ENCODE data around the gene RABEP1. TPM values are rescaled to one million over a fixed set of nuclear protein-coding genes. Genes with fewer than 3 reads are reported as not detected.

RABEP1 gene
- total RNA-seq, 1 donor from 2014 or later: 45.8 TPM

DNA sequence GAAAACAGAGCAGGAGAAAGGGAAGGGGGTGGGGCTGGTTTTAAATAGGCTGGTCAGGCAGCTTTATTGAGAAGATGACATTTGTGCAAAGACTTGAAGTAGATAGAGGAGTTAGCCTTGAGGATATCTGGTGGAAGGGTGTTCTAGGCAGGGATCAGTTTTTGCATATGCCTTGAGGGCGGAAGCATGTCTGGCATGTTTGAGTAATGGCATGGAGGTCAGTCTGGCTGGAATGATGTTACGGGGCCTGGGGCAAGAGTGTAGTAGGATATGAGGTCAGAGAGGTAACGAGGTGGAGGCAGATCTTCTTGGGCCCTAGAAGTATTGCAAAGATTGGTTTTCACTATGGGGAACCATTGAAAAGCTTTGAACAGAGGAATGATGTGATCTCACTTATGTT is 4.8 kb downstream of the RABEP1 start:
- DNase-seq (ENCODE audit: low spot score): no peak
- Mint-ChIP-seq H3K9me3 (no peaks in the 10 kb centered on the region), H3K4me3 (ENCODE audit: low read depth) (no peak overlapping the region), H3K27me3 (ENCODE audit: low read depth) (no peaks in the 10 kb centered on the region), H3K27ac (no peak overlapping the region), H3K4me1 (ENCODE audit: low read depth) (peaks cover 29% of the 10 kb centered on the region), H3K36me3 (ENCODE audit: low read depth) (peaks cover 29% of the 10 kb centered on the region)
- intact Hi-C loops (cut with micrococcal nuclease): loop anchor here (10.0 kb wide), 1 partner anchor 128 kb away; the partner anchor contains the start of gene NUP88

DNA sequence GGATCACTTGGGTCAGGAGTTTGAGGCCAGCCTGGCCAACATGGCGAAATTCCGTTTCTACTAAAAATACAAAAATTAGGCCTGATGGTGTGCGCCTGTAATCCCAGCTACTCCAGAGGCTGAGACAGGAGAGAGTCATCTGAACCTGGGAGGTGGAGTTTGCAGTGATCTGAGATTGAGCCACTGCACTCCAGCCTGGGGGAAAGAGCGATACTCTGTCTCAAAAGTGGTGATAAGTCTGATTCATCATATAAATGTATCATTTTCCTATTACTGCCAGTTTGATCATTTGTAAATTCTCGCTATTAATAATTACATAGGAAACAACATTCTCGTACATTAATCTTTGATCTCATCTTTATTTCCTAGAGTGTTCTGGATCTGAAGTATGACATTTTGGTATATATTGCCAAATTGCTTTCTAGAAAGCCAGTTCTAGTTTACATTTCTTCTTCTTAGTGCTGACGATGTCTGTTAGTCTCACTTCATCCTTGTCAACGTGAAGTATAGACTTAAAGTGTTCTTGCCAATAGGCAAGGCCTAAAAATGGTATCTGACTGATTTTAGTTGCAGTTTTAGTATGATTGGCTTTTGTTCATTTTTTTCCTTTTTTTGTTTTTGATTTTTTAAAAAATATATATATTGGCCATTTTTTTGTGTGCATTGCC is 9.7 kb downstream of the RABEP1 start:
- intact Hi-C loops (cut with micrococcal nuclease): no loop called here
- peaks cover 15% of the 10 kb centered on the region for H3K36me3 Mint-ChIP-seq (ENCODE audit: low read depth)
- no peaks in the 10 kb centered on the region for H3K9me3 Mint-ChIP-seq
- DNase-seq (ENCODE audit: low spot score): no peak
- H3K27ac Mint-ChIP-seq: no peak overlapping the region
- no peak overlapping the region for H3K4me3 Mint-ChIP-seq (ENCODE audit: low read depth)
- peaks cover 14% of the 10 kb centered on the region for H3K4me1 Mint-ChIP-seq (ENCODE audit: low read depth)
- no peaks in the 10 kb centered on the region for H3K27me3 Mint-ChIP-seq (ENCODE audit: low read depth)

DNA sequence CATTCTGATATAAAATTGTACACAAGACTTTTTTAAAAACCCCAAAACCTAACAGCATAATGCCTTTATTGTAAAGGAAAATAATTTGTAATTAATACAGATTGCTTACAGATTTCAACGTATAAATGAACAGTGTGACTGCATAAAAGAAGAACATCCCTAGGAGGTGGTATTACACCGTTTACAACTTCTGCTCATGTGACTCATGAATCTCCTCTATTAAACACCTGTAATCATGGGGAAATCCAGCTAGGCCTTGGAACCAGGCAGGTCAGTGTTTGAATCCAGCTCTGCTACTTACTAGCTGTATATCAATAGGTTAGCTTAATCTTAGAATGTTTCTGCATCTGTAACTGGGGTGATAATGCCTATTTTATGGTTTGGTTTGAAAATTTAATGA is 15.2 kb downstream of the RABEP1 start:
- no peak for DNase-seq (ENCODE audit: low spot score)
- intact Hi-C loops (cut with micrococcal nuclease): no loop called here
- no peak overlapping the region for H3K27ac Mint-ChIP-seq
- H3K4me1 Mint-ChIP-seq (ENCODE audit: low read depth): peaks cover 8% of the 10 kb centered on the region
- H3K9me3 Mint-ChIP-seq: no peaks in the 10 kb centered on the region
- H3K36me3 Mint-ChIP-seq (ENCODE audit: low read depth): peaks cover 14% of the 10 kb centered on the region
- no peaks in the 10 kb centered on the region for H3K27me3 Mint-ChIP-seq (ENCODE audit: low read depth)
- no peak overlapping the region for H3K4me3 Mint-ChIP-seq (ENCODE audit: low read depth)

DNA sequence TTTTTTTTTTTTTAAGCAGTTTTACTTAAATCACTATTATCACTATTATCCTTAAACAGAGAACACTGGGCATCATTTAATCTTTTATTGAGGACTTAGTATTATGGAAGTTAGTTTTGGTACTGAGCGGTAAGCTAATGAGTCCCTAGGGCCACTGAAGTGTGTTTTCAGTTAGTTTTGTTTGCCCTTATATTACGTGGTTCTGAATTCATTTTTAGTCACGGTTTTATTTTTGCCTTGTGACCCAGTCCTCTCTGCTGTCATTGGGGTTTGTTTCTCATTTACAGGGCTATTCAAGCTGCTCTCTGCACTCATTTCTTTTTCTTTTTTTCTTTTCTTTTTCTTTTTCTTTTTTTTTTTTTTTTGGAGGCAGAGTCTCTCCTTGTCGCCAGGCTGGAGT is 17.3 kb downstream of the RABEP1 start:
- peaks cover 14% of the 10 kb centered on the region for H3K36me3 Mint-ChIP-seq (ENCODE audit: low read depth)
- no peaks in the 10 kb centered on the region for H3K27me3 Mint-ChIP-seq (ENCODE audit: low read depth)
- H3K4me3 Mint-ChIP-seq (ENCODE audit: low read depth): no peak overlapping the region
- intact Hi-C loops (cut with micrococcal nuclease): no loop called here
- no peak for DNase-seq (ENCODE audit: low spot score)
- no peak overlapping the region for H3K27ac Mint-ChIP-seq
- H3K9me3 Mint-ChIP-seq: no peaks in the 10 kb centered on the region
- H3K4me1 Mint-ChIP-seq (ENCODE audit: low read depth): peaks cover 8% of the 10 kb centered on the region

GRCh38 chr17:5304636-5305035 is 22.6 kb downstream of the RABEP1 start:
- H3K9me3 Mint-ChIP-seq: no peaks in the 10 kb centered on the region
- peaks cover 20% of the 10 kb centered on the region for H3K36me3 Mint-ChIP-seq (ENCODE audit: low read depth)
- intact Hi-C loops (cut with micrococcal nuclease): no loop called here
- no peak overlapping the region for H3K27ac Mint-ChIP-seq
- DNase-seq (ENCODE audit: low spot score): no peak
- H3K27me3 Mint-ChIP-seq (ENCODE audit: low read depth): no peaks in the 10 kb centered on the region
- H3K4me3 Mint-ChIP-seq (ENCODE audit: low read depth): no peak overlapping the region
- H3K4me1 Mint-ChIP-seq (ENCODE audit: low read depth): peaks cover 12% of the 10 kb centered on the region

DNA sequence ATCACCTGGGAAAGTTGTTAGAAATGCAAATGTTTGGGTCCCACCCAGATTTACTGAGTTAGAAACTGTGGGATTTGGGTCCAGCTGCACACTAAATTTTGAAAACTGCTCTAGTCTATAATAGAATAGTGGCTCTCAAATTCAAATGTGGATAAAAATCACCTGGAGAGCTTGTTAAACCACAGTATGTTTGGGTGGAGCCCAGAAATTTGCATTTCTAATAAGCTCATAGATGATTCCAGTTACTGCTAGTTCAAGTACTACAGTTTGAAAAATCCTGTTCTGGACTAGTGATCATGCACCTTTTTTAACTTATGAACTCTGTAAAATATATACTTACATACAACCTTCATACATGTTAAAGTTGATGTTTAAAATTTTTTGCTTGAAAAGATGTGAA is 27.8 kb downstream of the RABEP1 start:
- intact Hi-C loops (cut with micrococcal nuclease): no loop called here
- no peak for DNase-seq (ENCODE audit: low spot score)
- H3K27me3 Mint-ChIP-seq (ENCODE audit: low read depth): no peaks in the 10 kb centered on the region
- peaks cover 15% of the 10 kb centered on the region for H3K4me1 Mint-ChIP-seq (ENCODE audit: low read depth)
- H3K36me3 Mint-ChIP-seq (ENCODE audit: low read depth): peaks cover 46% of the 10 kb centered on the region
- H3K4me3 Mint-ChIP-seq (ENCODE audit: low read depth): no peak overlapping the region
- H3K27ac Mint-ChIP-seq: no peak overlapping the region
- no peaks in the 10 kb centered on the region for H3K9me3 Mint-ChIP-seq

- Mint-ChIP-seq H3K9me3 (peaks cover 9% of the 10 kb centered on the region), H3K36me3 (ENCODE audit: low read depth) (peaks cover 15% of the 10 kb centered on the region), H3K27me3 (ENCODE audit: low read depth) (no peaks in the 10 kb centered on the region), H3K4me1 (ENCODE audit: low read depth) (peaks cover 17% of the 10 kb centered on the region), H3K27ac (no peak overlapping the region), H3K4me3 (ENCODE audit: low read depth) (no peak overlapping the region)
- intact Hi-C loops (cut with micrococcal nuclease): no loop called here
- no peak for DNase-seq (ENCODE audit: low spot score)
Measured at GRCh38 chr17:5325851-5326250, 43.8 kb downstream of the RABEP1 start.

- peaks cover 19% of the 10 kb centered on the region for H3K4me1 Mint-ChIP-seq (ENCODE audit: low read depth)
- intact Hi-C loops (cut with micrococcal nuclease): no loop called here
- H3K36me3 Mint-ChIP-seq (ENCODE audit: low read depth): peaks cover 21% of the 10 kb centered on the region
- DNase-seq (ENCODE audit: low spot score): no peak
- no peaks in the 10 kb centered on the region for H3K9me3 Mint-ChIP-seq
- no peak overlapping the region for H3K4me3 Mint-ChIP-seq (ENCODE audit: low read depth)
- no peaks in the 10 kb centered on the region for H3K27me3 Mint-ChIP-seq (ENCODE audit: low read depth)
- peak overlapping the region; percentile 33 for H3K27ac Mint-ChIP-seq
Measured at GRCh38 chr17:5329784-5330557, 47.9 kb downstream of the RABEP1 start.

DNA sequence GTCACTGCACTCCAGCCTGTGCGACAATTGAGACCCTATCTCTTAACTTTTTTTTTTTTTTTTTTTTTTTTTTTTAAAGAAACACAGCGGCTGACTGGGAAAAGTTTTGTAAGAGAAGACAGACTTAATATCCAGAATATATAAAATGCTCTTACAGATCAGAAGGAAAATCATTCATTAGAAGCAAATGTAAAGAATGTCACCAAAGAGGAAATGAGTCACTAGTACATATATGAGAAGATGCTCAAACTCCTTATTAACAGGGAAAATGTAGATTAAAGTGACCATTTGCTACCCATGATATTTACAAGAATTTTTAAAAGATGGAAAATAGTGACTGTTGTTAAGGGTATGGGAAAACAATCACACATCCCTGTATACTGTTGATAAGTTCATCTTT is 48.9 kb downstream of the RABEP1 start:
- intact Hi-C loops (cut with micrococcal nuclease): no loop called here
- Mint-ChIP-seq H3K4me3 (ENCODE audit: low read depth) (no peak overlapping the region), H3K9me3 (no peaks in the 10 kb centered on the region), H3K4me1 (ENCODE audit: low read depth) (peaks cover 21% of the 10 kb centered on the region), H3K36me3 (ENCODE audit: low read depth) (peaks cover 30% of the 10 kb centered on the region), H3K27ac (no peak overlapping the region), H3K27me3 (ENCODE audit: low read depth) (no peaks in the 10 kb centered on the region)
- no peak for DNase-seq (ENCODE audit: low spot score)

GRCh38 chr17:5331506-5331905 is 49.4 kb downstream of the RABEP1 start:
- H3K36me3 Mint-ChIP-seq (ENCODE audit: low read depth): peaks cover 30% of the 10 kb centered on the region
- intact Hi-C loops (cut with micrococcal nuclease): no loop called here
- H3K27me3 Mint-ChIP-seq (ENCODE audit: low read depth): no peaks in the 10 kb centered on the region
- H3K4me3 Mint-ChIP-seq (ENCODE audit: low read depth): no peak overlapping the region
- no peak for DNase-seq (ENCODE audit: low spot score)
- peaks cover 21% of the 10 kb centered on the region for H3K4me1 Mint-ChIP-seq (ENCODE audit: low read depth)
- H3K27ac Mint-ChIP-seq: no peak overlapping the region
- H3K9me3 Mint-ChIP-seq: no peaks in the 10 kb centered on the region

DNA sequence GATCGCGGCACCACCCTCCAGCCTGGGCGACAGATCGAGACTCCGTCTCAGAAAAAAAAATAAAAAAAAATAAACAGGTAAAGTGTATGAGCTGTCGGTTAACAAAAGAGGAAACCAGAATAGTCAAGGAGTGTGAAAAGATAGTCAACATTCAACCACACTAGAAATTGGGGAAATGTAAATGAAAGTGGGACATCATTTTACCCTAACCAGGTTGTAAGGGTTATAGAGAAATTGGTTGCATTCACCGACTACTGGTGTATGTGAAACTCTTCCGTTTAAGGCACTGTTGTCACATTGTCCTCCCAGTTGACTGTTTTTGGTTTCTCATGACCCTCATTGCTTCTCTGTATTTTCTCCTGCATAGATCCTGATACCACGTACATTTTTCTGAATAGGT is 62.8 kb downstream of the RABEP1 start:
- H3K9me3 Mint-ChIP-seq: no peaks in the 10 kb centered on the region
- DNase-seq (ENCODE audit: low spot score): no peak
- H3K4me1 Mint-ChIP-seq (ENCODE audit: low read depth): no peaks in the 10 kb centered on the region
- no peak overlapping the region for H3K27ac Mint-ChIP-seq
- H3K27me3 Mint-ChIP-seq (ENCODE audit: low read depth): no peaks in the 10 kb centered on the region
- intact Hi-C loops (cut with micrococcal nuclease): no loop called here
- H3K4me3 Mint-ChIP-seq (ENCODE audit: low read depth): no peak overlapping the region
- peaks cover 27% of the 10 kb centered on the region for H3K36me3 Mint-ChIP-seq (ENCODE audit: low read depth)

DNA sequence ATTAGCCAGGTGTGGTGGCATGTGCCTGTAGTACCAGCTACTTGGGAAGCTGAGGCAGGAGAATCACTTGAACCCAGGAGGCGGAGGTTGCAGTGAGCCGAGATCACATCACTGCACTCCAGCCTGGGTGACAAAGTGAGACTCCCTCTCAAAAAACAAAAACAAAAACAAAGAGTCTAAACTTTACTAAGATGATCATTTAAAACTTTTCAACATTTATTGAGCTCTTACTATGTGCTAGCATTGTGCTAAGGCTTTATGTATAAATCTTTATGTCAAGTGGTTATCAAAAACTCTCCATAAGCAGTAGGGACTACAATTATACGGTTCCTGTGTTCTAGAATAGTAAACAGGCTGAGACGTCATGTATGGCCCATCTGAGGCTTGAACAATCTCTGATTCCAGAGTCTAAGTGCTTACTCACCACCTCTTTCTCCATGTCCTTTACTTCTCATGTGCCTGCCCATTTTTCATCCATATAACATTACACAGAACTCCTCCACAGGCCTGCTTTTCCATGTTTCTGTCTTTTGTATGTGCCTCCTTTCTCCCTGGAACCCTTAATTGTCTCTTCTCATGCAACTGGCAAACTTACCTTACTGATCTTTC is 70.7 kb downstream of the RABEP1 start:
- intact Hi-C loops (cut with micrococcal nuclease): no loop called here
- no peaks in the 10 kb centered on the region for H3K9me3 Mint-ChIP-seq
- DNase-seq (ENCODE audit: low spot score): no peak
- H3K36me3 Mint-ChIP-seq (ENCODE audit: low read depth): peaks cover 58% of the 10 kb centered on the region
- H3K4me1 Mint-ChIP-seq (ENCODE audit: low read depth): no peaks in the 10 kb centered on the region
- no peak overlapping the region for H3K4me3 Mint-ChIP-seq (ENCODE audit: low read depth)
- no peaks in the 10 kb centered on the region for H3K27me3 Mint-ChIP-seq (ENCODE audit: low read depth)
- H3K27ac Mint-ChIP-seq: no peak overlapping the region

GRCh38 chr17:5354310-5354709 is 72.2 kb downstream of the RABEP1 start:
- no peak for DNase-seq (ENCODE audit: low spot score)
- Mint-ChIP-seq H3K9me3 (no peaks in the 10 kb centered on the region), H3K27me3 (ENCODE audit: low read depth) (no peaks in the 10 kb centered on the region), H3K36me3 (ENCODE audit: low read depth) (peaks cover 50% of the 10 kb centered on the region), H3K4me3 (ENCODE audit: low read depth) (no peak overlapping the region), H3K27ac (no peak overlapping the region), H3K4me1 (ENCODE audit: low read depth) (no peaks in the 10 kb centered on the region)
- intact Hi-C loops (cut with micrococcal nuclease): no loop called here

Data from activated T-helper 2 cell treated with anti-CD3 and anti-CD28 coated beads, Interferon-gamma antibody, Interleukin-2, Interleukin-4, amounts not matched to agents 10 μg/mL and 5 μg/mL and 100 μg/mL, durations not matched to agents 14 hours and 24 hours and 36 hours (primary cell).